ENCODE results near the gene ENHO.
"Not testable (repeated sequence)": the region's sequence is repeated elsewhere in the genome, so short reads cannot be mapped to it uniquely, and the experiment has no call there.

ENHO gene

DNA sequence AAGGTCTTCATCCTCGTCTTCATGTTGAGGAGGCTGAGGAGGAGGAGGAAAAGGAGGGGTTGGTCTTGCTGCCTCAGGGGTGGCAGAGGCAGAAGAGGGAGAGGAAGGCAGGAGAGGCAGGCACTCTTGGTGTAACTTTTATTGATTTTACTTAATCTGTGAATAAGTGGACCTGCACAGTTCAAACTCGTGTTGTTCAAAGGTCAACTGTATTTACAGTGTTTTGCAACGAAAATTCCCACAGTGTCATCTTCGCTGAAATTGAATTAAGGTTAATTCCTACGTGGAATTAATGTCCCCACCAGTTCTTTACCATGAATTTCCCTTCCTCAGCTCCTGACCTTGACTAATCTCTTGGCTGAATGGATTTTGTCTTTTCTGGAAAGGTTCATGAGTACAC is 21.2 kb upstream of the ENHO start:
- H3K4me3 ChIP-seq (ENCODE audit: low read depth in 1 of 5, low read length in 5 of 5), result no peak overlapping the region
- peaks cover 0 to 7% (median 4%) of the 10 kb centered on the region in 5 donors for H3K27me3 ChIP-seq (ENCODE audit: control insufficient read depth in 5 of 5, insufficient read depth in 4 of 5, low read length in 5 of 5)
- H3K4me1 ChIP-seq (ENCODE audit: control insufficient read depth in 5 of 5, insufficient read depth in 5 of 5, low read length in 5 of 5), result peaks cover 0 to 6% (median 5%) of the 10 kb centered on the region in 5 donors
- no peaks in the 10 kb centered on the region for H3K36me3 ChIP-seq (ENCODE audit: control insufficient read depth in 5 of 5, insufficient read depth in 5 of 5, low read length in 5 of 5)
- peaks cover 0 to 2% (median 0%) of the 10 kb centered on the region in 5 donors for H3K9me3 ChIP-seq (ENCODE audit: control insufficient read depth in 5 of 5, low read length in 5 of 5)
- no peak overlapping the region for H3K9ac ChIP-seq (ENCODE audit: low read length in 5 of 5)
- H3K27ac ChIP-seq (ENCODE audit: low read depth, low read length), result no peak overlapping the region

DNA sequence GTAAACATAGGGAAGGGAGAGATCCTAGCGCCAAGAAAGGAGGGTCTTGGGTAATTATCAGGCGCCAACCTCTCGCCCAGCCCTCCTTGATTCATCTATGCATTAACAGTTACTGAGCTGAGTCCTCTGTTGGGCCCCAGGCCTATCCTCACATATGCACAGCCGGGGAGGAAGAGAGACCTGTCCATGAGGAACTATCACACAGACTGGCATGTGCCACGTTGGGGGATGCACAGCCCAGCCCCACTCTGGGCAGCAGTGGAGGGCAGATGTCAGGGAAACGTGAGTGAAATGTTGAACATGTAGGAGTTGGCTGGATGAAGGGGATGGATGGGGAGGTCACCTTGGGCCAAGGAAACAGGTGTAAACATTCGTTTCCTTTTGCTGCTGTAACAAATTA is 18.8 kb upstream of the ENHO start:
- H3K27me3 ChIP-seq (ENCODE audit: control insufficient read depth in 5 of 5, insufficient read depth in 4 of 5, low read length in 5 of 5), result peaks cover 0 to 10% (median 3%) of the 10 kb centered on the region in 5 donors
- no peak overlapping the region for H3K9ac ChIP-seq (ENCODE audit: low read length in 5 of 5)
- H3K9me3 ChIP-seq (ENCODE audit: control insufficient read depth in 5 of 5, low read length in 5 of 5), result peaks cover 0 to 2% (median 0%) of the 10 kb centered on the region in 5 donors
- H3K4me1 ChIP-seq (ENCODE audit: control insufficient read depth in 5 of 5, insufficient read depth in 5 of 5, low read length in 5 of 5), result no peaks in the 10 kb centered on the region
- H3K4me3 ChIP-seq (ENCODE audit: low read depth in 1 of 5, low read length in 5 of 5), result no peak overlapping the region
- H3K36me3 ChIP-seq (ENCODE audit: control insufficient read depth in 5 of 5, insufficient read depth in 5 of 5, low read length in 5 of 5), result no peaks in the 10 kb centered on the region
- no peak overlapping the region for H3K27ac ChIP-seq (ENCODE audit: low read depth, low read length)

DNA sequence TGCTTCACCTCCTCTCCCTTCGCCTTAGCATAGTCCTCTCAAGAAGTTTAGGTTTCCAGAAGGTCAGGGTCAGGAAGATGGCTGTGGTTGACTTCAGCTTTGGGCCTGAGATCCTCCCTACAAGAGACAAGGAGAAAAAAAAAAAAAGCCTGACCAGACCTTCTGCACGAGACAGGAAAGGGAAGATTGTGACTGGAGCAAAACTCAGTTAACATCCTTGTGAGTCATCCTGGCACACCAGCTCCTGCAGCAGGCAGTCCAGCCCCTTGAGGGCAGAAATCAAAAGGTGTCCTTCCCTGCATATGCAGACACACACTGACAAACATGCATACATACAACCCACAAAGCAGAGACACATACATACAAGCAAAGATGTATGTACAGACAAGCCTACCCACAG is 18.0 kb upstream of the ENHO start:
- Histone ChIP-seq H3K4me1 (ENCODE audit: control insufficient read depth in 5 of 5, insufficient read depth in 5 of 5, low read length in 5 of 5) (no peaks in the 10 kb centered on the region), H3K27me3 (ENCODE audit: control insufficient read depth in 5 of 5, insufficient read depth in 4 of 5, low read length in 5 of 5) (peaks cover 0 to 10% (median 3%) of the 10 kb centered on the region in 5 donors), H3K9ac (ENCODE audit: low read length in 5 of 5) (no peak overlapping the region), H3K4me3 (ENCODE audit: low read depth in 1 of 5, low read length in 5 of 5) (no peak overlapping the region), H3K27ac (ENCODE audit: low read depth, low read length) (no peak overlapping the region), H3K36me3 (ENCODE audit: control insufficient read depth in 5 of 5, insufficient read depth in 5 of 5, low read length in 5 of 5) (no peaks in the 10 kb centered on the region), H3K9me3 (ENCODE audit: control insufficient read depth in 5 of 5, low read length in 5 of 5) (peaks cover 0 to 2% (median 0%) of the 10 kb centered on the region in 5 donors)

DNA sequence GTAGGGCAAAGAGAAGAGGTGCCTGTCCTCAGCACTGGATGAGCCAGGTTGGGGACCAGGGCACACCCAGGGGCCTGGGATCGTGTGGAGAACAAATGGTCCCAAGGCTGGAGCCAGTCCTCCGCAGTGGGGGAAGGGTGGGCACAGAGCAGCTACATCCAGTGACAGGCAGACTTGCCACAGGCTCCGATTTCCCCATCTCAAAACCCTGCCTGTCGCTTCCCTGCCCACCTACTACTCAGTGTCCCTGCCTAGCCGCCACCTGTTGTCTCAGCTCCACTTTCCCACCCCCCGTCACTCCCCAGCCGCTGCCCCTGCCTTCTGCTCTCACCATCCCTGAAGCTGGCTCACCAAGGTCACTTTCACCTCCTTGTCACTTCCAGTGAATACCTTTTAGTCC is 13.9 kb upstream of the ENHO start:
- no peaks in the 10 kb centered on the region for H3K36me3 ChIP-seq (ENCODE audit: control insufficient read depth in 5 of 5, insufficient read depth in 5 of 5, low read length in 5 of 5)
- peaks cover 0 to 17% (median 4%) of the 10 kb centered on the region in 5 donors for H3K27me3 ChIP-seq (ENCODE audit: control insufficient read depth in 5 of 5, insufficient read depth in 4 of 5, low read length in 5 of 5)
- H3K4me1 ChIP-seq (ENCODE audit: control insufficient read depth in 5 of 5, insufficient read depth in 5 of 5, low read length in 5 of 5), result no peaks in the 10 kb centered on the region

DNA sequence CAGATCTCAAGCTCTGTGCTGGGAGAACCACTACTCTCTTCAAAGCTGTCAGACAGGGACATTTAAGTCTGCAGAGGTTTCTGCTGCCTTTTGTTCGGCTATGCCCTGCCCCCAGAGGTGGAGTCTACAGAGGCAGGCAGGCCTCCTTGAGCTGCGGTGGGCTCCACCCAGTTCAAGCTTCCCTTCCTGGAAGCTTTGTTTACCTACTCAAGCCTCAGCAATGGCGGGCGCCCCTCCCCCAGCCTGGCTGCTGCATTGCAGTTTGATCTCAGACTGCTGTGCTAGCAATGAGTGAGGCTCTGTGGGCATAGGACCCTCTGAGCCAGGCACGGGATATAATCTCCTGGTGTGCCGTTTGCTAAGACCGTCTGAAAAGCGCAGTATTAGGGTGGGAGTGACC is 9.3 kb upstream of the ENHO start:
- H3K27ac ChIP-seq (ENCODE audit: low read depth, low read length); H3K27me3 ChIP-seq (ENCODE audit: control insufficient read depth in 5 of 5, insufficient read depth in 4 of 5, low read length in 5 of 5); H3K36me3 ChIP-seq (ENCODE audit: control insufficient read depth in 5 of 5, insufficient read depth in 5 of 5, low read length in 5 of 5); H3K9ac ChIP-seq (ENCODE audit: low read length in 5 of 5); H3K9me3 ChIP-seq (ENCODE audit: control insufficient read depth in 5 of 5, low read length in 5 of 5); H3K4me1 ChIP-seq (ENCODE audit: control insufficient read depth in 5 of 5, insufficient read depth in 5 of 5, low read length in 5 of 5); H3K4me3 ChIP-seq (ENCODE audit: low read depth in 1 of 5, low read length in 5 of 5): not testable (repeated sequence)

More for the DNA sequence above, 13.9 kb upstream of the ENHO start:
- Histone ChIP-seq H3K4me3 (ENCODE audit: low read depth in 1 of 5, low read length in 5 of 5) (no peak overlapping the region), H3K9me3 (ENCODE audit: control insufficient read depth in 5 of 5, low read length in 5 of 5) (no peaks in the 10 kb centered on the region), H3K27ac (ENCODE audit: low read depth, low read length) (no peak overlapping the region), H3K9ac (ENCODE audit: low read length in 5 of 5) (no peak overlapping the region)

DNA sequence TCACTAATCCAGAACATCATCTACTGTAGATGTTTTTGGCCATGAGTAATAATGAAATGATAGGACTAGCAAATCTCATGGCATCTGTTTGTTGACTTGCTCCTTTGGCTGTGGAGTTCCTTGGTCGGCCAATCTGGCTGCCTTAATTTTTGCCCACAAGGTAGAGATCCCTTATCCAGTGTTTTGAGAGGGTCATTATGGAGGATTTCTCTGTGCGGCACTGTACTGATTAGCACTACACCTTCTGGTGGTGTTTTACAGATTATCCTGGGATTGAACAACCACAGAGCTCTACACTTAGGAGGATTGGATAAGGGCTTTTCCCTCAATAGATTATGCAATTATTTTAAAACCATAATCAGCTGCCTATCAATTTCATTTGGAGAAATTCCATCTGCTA is 3.2 kb upstream of the ENHO start:
- peaks cover 0 to 12% (median 11%) of the 10 kb centered on the region in 5 donors for H3K4me1 ChIP-seq (ENCODE audit: control insufficient read depth in 5 of 5, insufficient read depth in 5 of 5, low read length in 5 of 5)
- H3K4me3 ChIP-seq (ENCODE audit: low read depth in 1 of 5, low read length in 5 of 5), result no peak overlapping the region
- H3K9ac ChIP-seq (ENCODE audit: low read length in 5 of 5), result no peak overlapping the region
- no peaks in the 10 kb centered on the region for H3K36me3 ChIP-seq (ENCODE audit: control insufficient read depth in 5 of 5, insufficient read depth in 5 of 5, low read length in 5 of 5)
- no peaks in the 10 kb centered on the region for H3K9me3 ChIP-seq (ENCODE audit: control insufficient read depth in 5 of 5, low read length in 5 of 5)
- peaks cover 0 to 5% (median 4%) of the 10 kb centered on the region in 5 donors for H3K27me3 ChIP-seq (ENCODE audit: control insufficient read depth in 5 of 5, insufficient read depth in 4 of 5, low read length in 5 of 5)
- H3K27ac ChIP-seq (ENCODE audit: low read depth, low read length), result no peak overlapping the region

DNA sequence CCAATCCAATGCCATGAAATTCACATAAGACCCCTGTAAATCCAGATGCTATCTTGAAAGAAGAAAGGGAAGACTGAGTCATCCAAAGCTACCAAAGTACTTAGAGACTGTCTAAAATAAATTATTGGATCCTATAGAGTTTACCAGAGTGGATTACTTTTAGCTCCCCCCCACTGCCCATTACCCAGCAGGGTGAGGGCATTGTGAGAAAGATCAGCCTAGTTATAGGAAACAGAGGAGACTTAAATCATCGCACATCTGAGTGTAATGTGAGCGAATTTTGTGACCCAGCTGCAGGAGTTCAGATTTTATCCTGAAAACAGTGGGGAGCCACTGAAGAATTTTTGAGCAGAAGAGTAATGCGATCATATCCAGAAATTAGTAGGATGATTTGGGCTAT is 1.6 kb upstream of the ENHO start:
- no peak overlapping the region for H3K27ac ChIP-seq (ENCODE audit: low read depth, low read length)
- H3K27me3 ChIP-seq (ENCODE audit: control insufficient read depth in 5 of 5, insufficient read depth in 4 of 5, low read length in 5 of 5), result peaks cover 0 to 5% (median 4%) of the 10 kb centered on the region in 5 donors
- no peaks in the 10 kb centered on the region for H3K9me3 ChIP-seq (ENCODE audit: control insufficient read depth in 5 of 5, low read length in 5 of 5)
- H3K9ac ChIP-seq (ENCODE audit: low read length in 5 of 5), result no peak overlapping the region
- H3K4me3 ChIP-seq (ENCODE audit: low read depth in 1 of 5, low read length in 5 of 5), result no peak overlapping the region
- no peaks in the 10 kb centered on the region for H3K36me3 ChIP-seq (ENCODE audit: control insufficient read depth in 5 of 5, insufficient read depth in 5 of 5, low read length in 5 of 5)
- H3K4me1 ChIP-seq (ENCODE audit: control insufficient read depth in 5 of 5, insufficient read depth in 5 of 5, low read length in 5 of 5), result peaks cover 2 to 16% (median 11%) of the 10 kb centered on the region in 5 donors

DNA sequence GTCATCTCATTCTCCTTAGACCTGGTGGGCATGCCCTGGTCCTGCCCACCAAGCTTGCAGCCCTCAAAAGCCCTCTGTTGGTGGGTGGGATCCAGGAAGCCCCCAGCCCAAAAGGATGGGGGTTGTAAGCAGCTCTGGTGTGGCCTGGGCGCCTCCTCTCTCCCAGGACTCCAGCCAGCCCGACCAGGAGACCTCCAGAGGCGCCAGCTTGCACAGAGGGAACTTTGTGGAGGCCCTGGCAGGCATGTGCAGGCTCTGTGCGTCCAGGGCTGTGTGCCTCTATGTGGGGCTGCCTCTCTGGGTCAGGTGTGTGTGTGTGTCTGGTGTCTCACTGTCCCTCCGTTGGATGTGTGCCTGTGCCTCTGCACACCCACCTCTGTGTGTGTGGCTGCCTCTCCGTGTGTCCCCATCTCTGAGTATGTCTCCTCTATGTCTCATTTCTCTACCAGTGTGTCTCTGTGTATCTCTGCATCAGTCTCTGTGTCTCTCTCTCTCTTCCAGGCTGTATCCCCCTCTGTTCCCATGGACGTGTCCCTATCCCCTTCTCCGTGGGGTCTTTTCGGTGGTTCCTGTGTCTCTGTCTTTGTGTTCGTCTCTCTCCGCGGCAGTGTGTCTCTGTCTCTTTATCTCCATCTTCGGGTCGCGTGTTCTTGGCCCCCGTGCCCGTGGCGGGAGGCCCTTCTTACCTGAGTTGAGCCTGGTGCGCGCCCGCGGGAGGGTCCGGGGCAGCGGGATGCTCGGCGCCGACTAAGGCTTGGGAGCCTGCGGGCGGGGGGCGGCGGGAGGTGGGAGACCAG is 501 bp downstream of the ENHO start:
- Histone ChIP-seq H3K36me3 (ENCODE audit: control insufficient read depth in 5 of 5, insufficient read depth in 5 of 5, low read length in 5 of 5) (no peaks in the 10 kb centered on the region), H3K4me3 (ENCODE audit: low read depth in 1 of 5, low read length in 5 of 5) (peak overlapping the region; percentile 20 to 59 (median 52)), H3K27me3 (ENCODE audit: control insufficient read depth in 5 of 5, insufficient read depth in 4 of 5, low read length in 5 of 5) (peaks cover 0 to 5% (median 4%) of the 10 kb centered on the region in 5 donors), H3K4me1 (ENCODE audit: control insufficient read depth in 5 of 5, insufficient read depth in 5 of 5, low read length in 5 of 5) (peaks cover 2 to 33% (median 23%) of the 10 kb centered on the region in 5 donors), H3K27ac (ENCODE audit: low read depth, low read length) (no peak overlapping the region), H3K9me3 (ENCODE audit: control insufficient read depth in 5 of 5, low read length in 5 of 5) (no peaks in the 10 kb centered on the region), H3K9ac (ENCODE audit: low read length in 5 of 5) (peak overlapping the region in 2 of 5 donors; percentile 53 to 59)

DNA sequence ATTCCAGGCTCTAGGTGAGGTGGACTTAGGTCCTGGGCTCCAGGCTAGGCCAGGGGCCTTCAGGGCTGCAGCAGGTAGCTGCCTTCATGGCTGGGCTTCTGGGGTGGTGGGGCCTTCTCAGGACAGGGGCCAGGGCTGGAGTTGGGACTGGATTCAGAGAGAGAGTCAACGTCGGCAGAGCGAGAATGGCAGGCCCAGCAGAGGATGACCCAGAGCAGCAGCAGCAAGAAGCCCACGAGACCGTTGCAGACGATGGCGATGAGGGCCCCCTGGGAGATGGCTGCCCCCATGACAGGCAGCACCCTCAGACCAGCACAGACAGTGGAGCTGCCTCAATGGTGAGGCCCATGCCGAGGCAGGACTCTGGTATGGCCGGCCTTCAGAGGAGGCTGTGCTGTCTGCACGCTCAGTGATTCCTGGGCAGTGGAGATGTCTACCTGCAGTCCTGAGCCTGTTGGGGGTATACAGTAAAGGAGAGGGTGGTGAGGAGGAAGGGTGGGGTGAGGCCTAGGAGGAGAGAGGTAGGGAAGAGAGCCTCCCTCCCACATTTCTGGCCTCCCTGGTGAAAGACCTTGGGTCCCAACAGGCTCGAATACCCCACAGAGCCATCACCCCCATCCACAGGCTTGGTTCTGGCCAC is 1.3 kb downstream of the ENHO start:
- Histone ChIP-seq H3K9ac (ENCODE audit: low read length in 5 of 5) (no peak overlapping the region), H3K27me3 (ENCODE audit: control insufficient read depth in 5 of 5, insufficient read depth in 4 of 5, low read length in 5 of 5) (peaks cover 0 to 5% (median 4%) of the 10 kb centered on the region in 5 donors), H3K9me3 (ENCODE audit: control insufficient read depth in 5 of 5, low read length in 5 of 5) (no peaks in the 10 kb centered on the region), H3K27ac (ENCODE audit: low read depth, low read length) (no peak overlapping the region), H3K36me3 (ENCODE audit: control insufficient read depth in 5 of 5, insufficient read depth in 5 of 5, low read length in 5 of 5) (no peaks in the 10 kb centered on the region), H3K4me1 (ENCODE audit: control insufficient read depth in 5 of 5, insufficient read depth in 5 of 5, low read length in 5 of 5) (peaks cover 2 to 33% (median 23%) of the 10 kb centered on the region in 5 donors), H3K4me3 (ENCODE audit: low read depth in 1 of 5, low read length in 5 of 5) (no peak overlapping the region)

All from subcutaneous abdominal adipose tissue (tissue), 5 donors.